ENCODE data around the gene ZCCHC14.

- TF ChIP-seq, protein P1, sequence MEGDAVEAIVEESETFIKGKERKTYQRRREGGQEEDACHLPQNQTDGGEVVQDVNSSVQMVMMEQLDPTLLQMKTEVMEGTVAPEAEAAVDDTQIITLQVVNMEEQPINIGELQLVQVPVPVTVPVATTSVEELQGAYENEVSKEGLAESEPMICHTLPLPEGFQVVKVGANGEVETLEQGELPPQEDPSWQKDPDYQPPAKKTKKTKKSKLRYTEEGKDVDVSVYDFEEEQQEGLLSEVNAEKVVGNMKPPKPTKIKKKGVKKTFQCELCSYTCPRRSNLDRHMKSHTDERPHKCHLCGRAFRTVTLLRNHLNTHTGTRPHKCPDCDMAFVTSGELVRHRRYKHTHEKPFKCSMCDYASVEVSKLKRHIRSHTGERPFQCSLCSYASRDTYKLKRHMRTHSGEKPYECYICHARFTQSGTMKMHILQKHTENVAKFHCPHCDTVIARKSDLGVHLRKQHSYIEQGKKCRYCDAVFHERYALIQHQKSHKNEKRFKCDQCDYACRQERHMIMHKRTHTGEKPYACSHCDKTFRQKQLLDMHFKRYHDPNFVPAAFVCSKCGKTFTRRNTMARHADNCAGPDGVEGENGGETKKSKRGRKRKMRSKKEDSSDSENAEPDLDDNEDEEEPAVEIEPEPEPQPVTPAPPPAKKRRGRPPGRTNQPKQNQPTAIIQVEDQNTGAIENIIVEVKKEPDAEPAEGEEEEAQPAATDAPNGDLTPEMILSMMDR (IDR thresholded peaks at IDR 0.05): no peak
- no peak for TF ChIP-seq POLR2A (IDR thresholded peaks at IDR 0.05)
Measured at GRCh38 chr16:87472935-87473334, 19.9 kb downstream of the ZCCHC14 start.

All from esophagus squamous epithelium (tissue), 4 donors.